Measurements from ENCODE around the gene SYNJ1. TPM values are rescaled to one million over a fixed set of nuclear protein-coding genes. Genes with fewer than 3 reads are reported as not detected.
"Not testable (repeated sequence)": the region's sequence is repeated elsewhere in the genome, so short reads cannot be mapped to it uniquely, and the experiment has no call there.

The SYNJ1 gene
- total RNA-seq, 1 experiment from 2014 or later, result 10.5 TPM

GRCh38 chr21:32626621-32627196, 101.1 kb downstream of the SYNJ1 start:
- no peak overlapping the region for H3K27ac ChIP-seq (ENCODE audit: low read length)
- no peaks in the 10 kb centered on the region for H3K9me3 ChIP-seq (ENCODE audit: control insufficient read depth, insufficient read depth, low read depth, low read length)
- no peaks in the 10 kb centered on the region for H3K36me3 ChIP-seq (ENCODE audit: control insufficient read depth, insufficient read depth, low read length)
- no TSS peak for BruUV-seq (replicated peaks)
- DNase-seq (ENCODE audit: low read depth, low spot score) (no peak), ATAC-seq (no peak)
- H3K4me1 ChIP-seq (ENCODE audit: control insufficient read depth, insufficient read depth, low read length), result no peaks in the 10 kb centered on the region
- ChIA-PET CTCF (no interaction called here), POLR2A (no interaction called here)
- TF ChIP-seq SIN3A (IDR thresholded peaks at IDR 0.05; ENCODE audit: borderline replicate concordance, insufficient read depth, low read depth, low read length) (no peak), REST (IDR thresholded peaks at IDR 0.05; ENCODE audit: insufficient read depth in 1 of 2, low read depth in 2 of 2, low read length in 1 of 2) (no peak), CTCF (IDR thresholded peaks at IDR 0.05) (no peak), TCF7L2 (IDR thresholded peaks at IDR 0.05; ENCODE audit: low read depth, low read length) (no peak), POLR2AphosphoS5 (IDR thresholded peaks at IDR 0.05; ENCODE audit: low read depth, low read length) (no peak)
- in situ Hi-C loops (cut with HindIII; ENCODE audit: low pct_unique_long_range_greater_than_20kb, low sequenced_read_pairs) (no loop called here), intact Hi-C loops (cut with micrococcal nuclease; ENCODE audit: unreplicated experiment) (no loop called here)
- H3K4me3 ChIP-seq (ENCODE audit: low read depth in 2 of 2, low read length in 2 of 2), result no peak overlapping the region
- no peaks in the 10 kb centered on the region for H3K27me3 ChIP-seq (ENCODE audit: control insufficient read depth, insufficient read depth, low read length)

GRCh38 chr21:32618218-32618617, 109.6 kb downstream of the SYNJ1 start:
- H3K9me3 ChIP-seq (ENCODE audit: control insufficient read depth, insufficient read depth, low read depth, low read length); H3K36me3 ChIP-seq (ENCODE audit: control insufficient read depth, insufficient read depth, low read length); H3K4me3 ChIP-seq (ENCODE audit: low read depth in 2 of 2, low read length in 2 of 2); DNase-seq (ENCODE audit: low read depth, low spot score); in situ Hi-C loops (cut with HindIII; ENCODE audit: low pct_unique_long_range_greater_than_20kb, low sequenced_read_pairs); H3K4me1 ChIP-seq (ENCODE audit: control insufficient read depth, insufficient read depth, low read length); ATAC-seq; POLR2A ChIA-PET; intact Hi-C loops (cut with micrococcal nuclease; ENCODE audit: unreplicated experiment); BruUV-seq (replicated peaks); H3K27me3 ChIP-seq (ENCODE audit: control insufficient read depth, insufficient read depth, low read length); H3K27ac ChIP-seq (ENCODE audit: low read length); CTCF ChIA-PET: not testable (repeated sequence)

GRCh38 chr21:32613436-32614043, 114.3 kb downstream of the SYNJ1 start:
- H3K4me3 ChIP-seq (ENCODE audit: low read depth in 2 of 2, low read length in 2 of 2), result peak overlapping the region; percentile 92 to 93
- no peak for DNase-seq (ENCODE audit: low read depth, low spot score)
- H3K36me3 ChIP-seq (ENCODE audit: control insufficient read depth, insufficient read depth, low read length), result peaks cover 11% of the 10 kb centered on the region
- ATAC-seq, result no peak; the same call in 1 of the 2 replicates
- no TSS peak for BruUV-seq (replicated peaks)
- H3K27ac ChIP-seq (ENCODE audit: low read length), result peak overlapping the region; percentile 91
- no peak for TF ChIP-seq CTCF (IDR thresholded peaks at IDR 0.05)
- no peak for TF ChIP-seq REST (IDR thresholded peaks at IDR 0.05; ENCODE audit: insufficient read depth in 1 of 2, low read depth in 2 of 2, low read length in 1 of 2)
- no peak for TF ChIP-seq TCF7L2 (IDR thresholded peaks at IDR 0.05; ENCODE audit: low read depth, low read length)
- no peaks in the 10 kb centered on the region for H3K9me3 ChIP-seq (ENCODE audit: control insufficient read depth, insufficient read depth, low read depth, low read length)
- POLR2A ChIA-PET, result no interaction called here
- H3K27me3 ChIP-seq (ENCODE audit: control insufficient read depth, insufficient read depth, low read length), result no peaks in the 10 kb centered on the region
- in situ Hi-C loops (cut with HindIII; ENCODE audit: low pct_unique_long_range_greater_than_20kb, low sequenced_read_pairs) (no loop called here), intact Hi-C loops (cut with micrococcal nuclease; ENCODE audit: unreplicated experiment) (no loop called here)
- CTCF ChIA-PET, result no interaction called here
- no peaks in the 10 kb centered on the region; the same call in none of the 2 replicates for H3K4me1 ChIP-seq (ENCODE audit: control insufficient read depth, insufficient read depth, low read length)
